ENCODE measurements around the gene TLX2. TPM values are rescaled to one million over a fixed set of nuclear protein-coding genes. Genes with fewer than 3 reads are reported as not detected.

TLX2 gene
- total RNA-seq, 1 donor from 2014 or later, result not detected

GRCh38 chr2:74486141-74486540 lies 28.1 kb upstream of the TLX2 start:
- no peak overlapping the region for H3K4me3 ChIP-seq
- no peak for TF ChIP-seq CTCF (IDR thresholded peaks at IDR 0.05)
- no peak for DNase-seq (ENCODE audit: low spot score in 2 of 2)
- no peak overlapping the region for H3K27ac ChIP-seq
- intact Hi-C loops (cut with DNase I), result no loop called here
- H3K36me3 ChIP-seq, result peaks cover 17 to 44% of the 10 kb centered on the region in 2 donors
- no peaks in the 10 kb centered on the region for H3K27me3 ChIP-seq
- H3K9me3 ChIP-seq, result no peaks in the 10 kb centered on the region
- peaks cover 3 to 14% of the 10 kb centered on the region in 2 donors for H3K4me1 ChIP-seq

- Histone ChIP-seq H3K9me3 (no peaks in the 10 kb centered on the region), H3K4me3 (no peak overlapping the region), H3K36me3 (peaks cover 41 to 71% of the 10 kb centered on the region in 2 donors), H3K27ac (no peak overlapping the region), H3K4me1 (peaks cover 0 to 2% of the 10 kb centered on the region in 2 donors), H3K27me3 (no peaks in the 10 kb centered on the region)
- DNase-seq (ENCODE audit: low spot score in 2 of 2), result no peak
- intact Hi-C loops (cut with DNase I), result no loop called here
- no peak for TF ChIP-seq CTCF (IDR thresholded peaks at IDR 0.05)
Observed at GRCh38 chr2:74488643-74489481, 25.4 kb upstream of the TLX2 start.

- Histone ChIP-seq H3K36me3 (peaks cover 41 to 71% of the 10 kb centered on the region in 2 donors), H3K9me3 (no peaks in the 10 kb centered on the region), H3K4me1 (no peaks in the 10 kb centered on the region), H3K27me3 (no peaks in the 10 kb centered on the region), H3K4me3 (no peak overlapping the region), H3K27ac (no peak overlapping the region)
- no peak for TF ChIP-seq CTCF (IDR thresholded peaks at IDR 0.05)
- intact Hi-C loops (cut with DNase I), result no loop called here
- no peak for DNase-seq (ENCODE audit: low spot score in 2 of 2)
Observed at GRCh38 chr2:74489906-74490305, 24.3 kb upstream of the TLX2 start.

GRCh38 chr2:74491648-74492544 lies 22.4 kb upstream of the TLX2 start:
- no peak for TF ChIP-seq CTCF (IDR thresholded peaks at IDR 0.05)
- Histone ChIP-seq H3K27me3 (no peaks in the 10 kb centered on the region), H3K27ac (no peak overlapping the region), H3K4me3 (no peak overlapping the region), H3K9me3 (no peaks in the 10 kb centered on the region), H3K36me3 (peaks cover 41 to 57% of the 10 kb centered on the region in 2 donors), H3K4me1 (no peaks in the 10 kb centered on the region)
- intact Hi-C loops (cut with DNase I), result no loop called here
- no peak for DNase-seq (ENCODE audit: low spot score in 2 of 2)

GRCh38 chr2:74493546-74493945 lies 20.7 kb upstream of the TLX2 start:
- DNase-seq (ENCODE audit: low spot score in 2 of 2), result no peak
- no peaks in the 10 kb centered on the region for H3K4me1 ChIP-seq
- H3K9me3 ChIP-seq, result no peaks in the 10 kb centered on the region
- no peak for TF ChIP-seq CTCF (IDR thresholded peaks at IDR 0.05)
- no peaks in the 10 kb centered on the region for H3K27me3 ChIP-seq
- intact Hi-C loops (cut with DNase I), result no loop called here
- no peak overlapping the region for H3K27ac ChIP-seq
- H3K36me3 ChIP-seq, result peaks cover 41 to 49% of the 10 kb centered on the region in 2 donors
- H3K4me3 ChIP-seq, result no peak overlapping the region
